Heart left ventricle (tissue), 16 donors: ENCODE measurements around the gene SART1. TPM values are rescaled to one million over a fixed set of nuclear protein-coding genes. Genes with fewer than 3 reads are reported as not detected.
A peak's percentile ranks its signal among the peaks of the same experiment; 100 is the strongest.

Source experiments
- ATAC-seq, 4 donors: fragments of 200-7000 bp; cut with Tn5 transposase; one replicate each; pipeline ENCODE4 v1.9.1; 2020 to 2022; ENCODE audit warnings: moderate library complexity in 4 of 4, mild to moderate bottlenecking in 3 of 4, moderate number of reproducible peaks in 1 of 4
- DNase-seq, 5 donors: peaks; one replicate each; pipeline ENCODE4 v3.0.0-alpha.2; 2020
- H3K27ac ChIP-seq, 12 donors: fragments of 200-600 bp; sonication (generic) in 4 of 12; one replicate each; pipeline versions ENCODE4 v1.5.0 to v1.8.0; 2016 to 2022; ENCODE audit warnings: mild to moderate bottlenecking in 2 of 12
- H3K27me3 ChIP-seq, 9 donors: fragments of 200-600 bp; sonication (generic) in 2 of 9; one replicate each; pipeline versions ENCODE4 v1.5.1 to v1.8.0; 2016 to 2022; ENCODE audit warnings: mild to moderate bottlenecking in 3 of 9
- H3K36me3 ChIP-seq, 9 donors: fragments of 200-600 bp; sonication (generic) in 2 of 9; one replicate each; pipeline versions ENCODE4 v1.5.0 to v1.8.0; 2018 to 2022; ENCODE audit warnings: mild to moderate bottlenecking in 2 of 9
- H3K4me1 ChIP-seq, 12 donors: fragments of 200-600 bp; sonication (generic) in 4 of 12; one replicate each; pipeline versions ENCODE4 v1.5.0 to v1.8.0; 2016 to 2022; ENCODE audit warnings: mild to moderate bottlenecking in 3 of 12
- H3K4me3 ChIP-seq, 12 donors: fragments of 200-600 bp; sonication (generic) in 4 of 12; one replicate each; pipeline versions ENCODE4 v1.5.0 to v1.8.0; 2017 to 2022; ENCODE audit warnings: mild to moderate bottlenecking in 9 of 12, moderate library complexity in 4 of 12
- H3K9me3 ChIP-seq, 12 donors: fragments of 200-600 bp; sonication (generic) in 4 of 12; one replicate each; pipeline versions ENCODE4 v1.5.0 to v1.8.0; 2016 to 2022; ENCODE audit warnings: mild to moderate bottlenecking in 1 of 12
- POLR2A ChIP-seq, 2 donors: fragments of 450-650 bp; IDR thresholded peaks; one replicate each; pipeline ENCODE4 v1.6.1; 2017; ENCODE audit warnings: antibody characterized with exemption in 2 of 2, mild to moderate bottlenecking in 2 of 2, moderate library complexity in 2 of 2
- WGBS, 4 donors: extraction: QIAGEN DNeasy Blood & Tissue Kit in 2 of 4; methylation state at CpG; one replicate each; pipeline versions ENCODE4 v1.1.5 to v1.1.7; 2013 to 2018; 5-methylcytosine and 5-hydroxymethylcytosine counted together
- intact Hi-C, 10 donors: fragments of 100-400 bp; cut with DNase I; formaldehyde crosslinking; loops; one replicate each; pipeline versions ENCODE4 v1.11.1 to v1.14.2; 2022
- polyA plus RNA-seq, 2 donors: library from polyadenylated mRNA; stranded (reverse); fragments of 200-250 nt; gene quantifications; one replicate each; pipeline ENCODE4 v1.2.3, GENCODE V29; 2013
- total RNA-seq, 9 donors: library from RNA; depleted of rRNA in 2 of 9; stranded (reverse); fragments of >200 nt in 2 of 9; fragmentation: NEBNext Ultra II Directional in 3 of 9; extraction: Animal tissue kit (Norgen Biotek cat#: 25700) in 3 of 9; gene quantifications; one replicate each; pipeline versions ENCODE4 v1.1.0 to v1.2.4, GENCODE V29; 2016 to 2023
- TF ChIP-seq, protein P1 (sequence below), 12 donors: fragments of 200-600 bp; sonication (generic) in 4 of 12; IDR thresholded peaks; one replicate each; pipeline versions ENCODE4 v1.5.0 to v1.8.0; 2018 to 2022; ENCODE audit warnings: antibody characterized with exemption in 12 of 12, mild to moderate bottlenecking in 5 of 12
- donor health status: ischemic (EF 13 %, LVEDD 7.1; RV severe dilation, severe dysfunction).
- donor health status: healthy with polysubstance abuse.
- donor health status: DM: no; HTN: yes; CAD: no.
- donor health status: DM: no; HTN: no; CAD: no.
- donor health status: ischemic (EF 25% LVEDD 6.9; RV normal size, moderate dysfunction).
- donor health status: ischemic (EF 25% LVEDD 5.7; RV mildly dilated, moderate dysfunction).
- donor health status: healthy.
- donor health status: DM: yes; HTN: yes; CAD: no.
- donor health status: ischemic (EF 35%, LVEDD 5.7; RV mildly dilated, moderate dysfunction).
- donor health status: nonischemic (EF 11% LVEDD 7.7; RV severe dilation, severe dysfunction).
- donor health status: DM: yes; HTN: yes; CAD: no.
- donor health status: PGD.
- donor health status: ischemic (EF 29% LVEDD 5.4; RV normal size, mild dysfunction).
- donor health status: nonischemic (EF 23%, LVEDD 6.1; RV moderate dilation, normal function).

Gene SART1
- total and polyA plus RNA-seq, 11 donors, result 21.6 to 70.1 (median 31.5) TPM

GRCh38 chr11:66012371-66012945 lies 50.9 kb downstream of the SART1 start:
- intact Hi-C loops, result no loop called here
- no peak overlapping the region for H3K27ac ChIP-seq
- no peak for TF ChIP-seq POLR2A (IDR thresholded peaks at IDR 0.05)
- TF ChIP-seq, protein P1, sequence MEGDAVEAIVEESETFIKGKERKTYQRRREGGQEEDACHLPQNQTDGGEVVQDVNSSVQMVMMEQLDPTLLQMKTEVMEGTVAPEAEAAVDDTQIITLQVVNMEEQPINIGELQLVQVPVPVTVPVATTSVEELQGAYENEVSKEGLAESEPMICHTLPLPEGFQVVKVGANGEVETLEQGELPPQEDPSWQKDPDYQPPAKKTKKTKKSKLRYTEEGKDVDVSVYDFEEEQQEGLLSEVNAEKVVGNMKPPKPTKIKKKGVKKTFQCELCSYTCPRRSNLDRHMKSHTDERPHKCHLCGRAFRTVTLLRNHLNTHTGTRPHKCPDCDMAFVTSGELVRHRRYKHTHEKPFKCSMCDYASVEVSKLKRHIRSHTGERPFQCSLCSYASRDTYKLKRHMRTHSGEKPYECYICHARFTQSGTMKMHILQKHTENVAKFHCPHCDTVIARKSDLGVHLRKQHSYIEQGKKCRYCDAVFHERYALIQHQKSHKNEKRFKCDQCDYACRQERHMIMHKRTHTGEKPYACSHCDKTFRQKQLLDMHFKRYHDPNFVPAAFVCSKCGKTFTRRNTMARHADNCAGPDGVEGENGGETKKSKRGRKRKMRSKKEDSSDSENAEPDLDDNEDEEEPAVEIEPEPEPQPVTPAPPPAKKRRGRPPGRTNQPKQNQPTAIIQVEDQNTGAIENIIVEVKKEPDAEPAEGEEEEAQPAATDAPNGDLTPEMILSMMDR (IDR thresholded peaks at IDR 0.05), result no peak
- 52 to 68% (median 59%) methylated on average over 11 to 12 of the region's 12 CpGs for WGBS, 4 donors
- H3K4me1 ChIP-seq, result peaks cover 0 to 25% (median 7%) of the 10 kb centered on the region in 12 donors
- H3K4me3 ChIP-seq, result peak overlapping the region in 2 of 12 donors; percentile 15 to 21
- H3K36me3 ChIP-seq, result no peaks in the 10 kb centered on the region
- H3K27me3 ChIP-seq, result peaks cover 9 to 29% (median 16%) of the 10 kb centered on the region in 9 donors
- DNase-seq, result peak in 1 of 5 donors; percentile 6
- H3K9me3 ChIP-seq, result no peaks in the 10 kb centered on the region
- no peak for ATAC-seq

DNA sequence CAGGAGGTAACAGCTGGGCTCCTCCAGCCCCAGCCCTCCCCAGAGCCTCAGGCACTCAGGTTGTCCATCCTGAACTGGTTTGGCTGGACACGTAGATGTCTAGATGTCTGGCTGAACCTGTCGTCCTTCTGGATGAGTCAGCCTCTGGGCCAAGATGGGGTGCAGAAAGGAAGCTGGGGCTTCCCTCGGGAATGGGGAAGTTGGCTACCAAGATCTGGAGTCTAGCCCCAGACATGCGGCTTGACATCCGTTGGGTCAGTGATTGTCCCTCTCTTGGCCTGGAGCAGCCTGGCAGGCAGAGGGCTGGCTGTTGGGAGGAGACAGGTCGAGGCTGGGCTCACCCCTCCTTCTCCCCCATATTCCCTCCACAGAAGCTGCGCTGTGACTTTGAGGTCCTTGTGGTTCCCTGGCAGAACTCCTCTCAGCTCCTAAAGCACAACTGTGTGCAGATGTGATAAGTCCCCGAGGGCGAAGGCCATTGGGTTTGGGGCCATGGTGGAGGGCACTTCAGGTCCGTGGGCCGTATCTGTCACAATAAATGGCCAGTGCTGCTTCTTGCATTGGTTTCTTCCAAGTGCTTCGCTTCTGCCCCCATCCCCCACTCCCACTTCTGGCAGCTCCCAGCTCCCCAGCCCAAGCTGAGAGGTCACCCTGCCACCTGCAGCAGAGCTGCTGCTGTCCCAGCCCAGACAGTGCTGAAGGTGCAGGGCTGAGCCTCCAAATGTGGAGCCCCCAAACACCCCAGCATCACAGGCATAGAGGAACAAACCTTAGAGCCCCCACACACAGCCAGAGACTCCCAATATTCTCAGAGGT lies 51.6 kb downstream of the SART1 start:
- TF ChIP-seq POLR2A (IDR thresholded peaks at IDR 0.05), result no peak
- TF ChIP-seq, protein P1 (IDR thresholded peaks at IDR 0.05), result no peak
- Histone ChIP-seq H3K36me3 (no peaks in the 10 kb centered on the region), H3K9me3 (no peaks in the 10 kb centered on the region), H3K27me3 (peaks cover 9 to 29% (median 16%) of the 10 kb centered on the region in 9 donors), H3K4me1 (peaks cover 0 to 25% (median 7%) of the 10 kb centered on the region in 12 donors), H3K27ac (no peak overlapping the region), H3K4me3 (no peak overlapping the region)
- intact Hi-C loops, result no loop called here
- 55 to 62% (median 60%) methylated on average over 9 to 12 of the region's 12 CpGs for WGBS, 4 donors
- ATAC-seq, result no peak
- peak in 1 of 5 donors; percentile 59 for DNase-seq

GRCh38 chr11:66013762-66014100 lies 52.2 kb downstream of the SART1 start:
- WGBS, 4 donors, result 53 to 79% (median 65%) methylated on average over 5 to 7 of the region's 7 CpGs
- DNase-seq, result no peak
- Histone ChIP-seq H3K27ac (no peak overlapping the region), H3K9me3 (no peaks in the 10 kb centered on the region), H3K27me3 (peaks cover 9 to 29% (median 16%) of the 10 kb centered on the region in 9 donors), H3K4me1 (peaks cover 0 to 25% (median 7%) of the 10 kb centered on the region in 12 donors), H3K4me3 (no peak overlapping the region), H3K36me3 (no peaks in the 10 kb centered on the region)
- intact Hi-C loops, result no loop called here
- TF ChIP-seq, protein P1 (IDR thresholded peaks at IDR 0.05), result no peak
- no peak for TF ChIP-seq POLR2A (IDR thresholded peaks at IDR 0.05)
- no peak for ATAC-seq

GRCh38 chr11:66014804-66015453 lies 53.4 kb downstream of the SART1 start:
- intact Hi-C loops, result no loop called here
- peak overlapping the region in 8 of 12 donors; percentile 19 to 74 (median 38) for H3K27ac ChIP-seq
- H3K4me3 ChIP-seq, result no peak overlapping the region
- ATAC-seq (peak in 3 of 4 donors; percentile 4 to 10 (median 8)), DNase-seq (peak in 1 of 5 donors; percentile 20)
- H3K9me3 ChIP-seq, result no peaks in the 10 kb centered on the region
- peaks cover 0 to 25% (median 7%) of the 10 kb centered on the region in 12 donors for H3K4me1 ChIP-seq
- H3K36me3 ChIP-seq, result no peaks in the 10 kb centered on the region
- TF ChIP-seq, protein P1 (IDR thresholded peaks at IDR 0.05), result no peak
- no peak for TF ChIP-seq POLR2A (IDR thresholded peaks at IDR 0.05)
- peaks cover 9 to 29% (median 16%) of the 10 kb centered on the region in 9 donors for H3K27me3 ChIP-seq
- 81 to 97% (median 91%) methylated on average over 5 to 6 of the region's 6 CpGs for WGBS, 4 donors
